ENCODE results near the gene DDX10. TPM values are rescaled to one million over a fixed set of nuclear protein-coding genes. Genes with fewer than 3 reads are reported as not detected.

The DDX10 gene
- total and polyA plus RNA-seq, 7 donors: 12.0 to 41.0 (median 18.2) TPM

DNA sequence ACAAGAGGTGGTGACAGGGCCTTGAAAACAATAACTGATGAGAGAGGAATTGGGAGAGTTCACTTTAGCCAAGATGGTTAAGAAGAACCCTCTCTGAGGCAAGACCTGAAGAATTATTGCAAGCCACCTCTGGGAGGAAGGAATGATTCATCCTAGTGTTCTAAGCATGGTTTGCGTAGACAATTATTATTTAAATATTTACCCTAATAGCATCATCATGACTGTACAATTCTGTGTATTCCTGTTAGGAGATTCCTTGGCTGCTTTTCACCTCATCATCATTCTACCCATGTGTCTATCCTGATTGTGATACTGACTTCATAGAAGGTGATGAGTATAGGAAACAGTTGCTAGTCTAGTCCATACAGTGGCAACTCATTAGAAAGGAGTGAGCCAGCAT, 264.4 kb downstream of the DDX10 start:
- no peak for DNase-seq
- Histone ChIP-seq H3K4me1 (no peaks in the 10 kb centered on the region), H3K27ac (no peak overlapping the region), H3K4me3 (no peak overlapping the region), H3K9me3 (no peaks in the 10 kb centered on the region), H3K27me3 (no peaks in the 10 kb centered on the region), H3K36me3 (no peaks in the 10 kb centered on the region)
- intact Hi-C loops (cut with DNase I): no loop called here
- TF ChIP-seq POLR2A (IDR thresholded peaks at IDR 0.05) (no peak), EP300 (IDR thresholded peaks at IDR 0.05) (no peak), POLR2AphosphoS5 (IDR thresholded peaks at IDR 0.05) (no peak)
- TF ChIP-seq, protein P1, sequence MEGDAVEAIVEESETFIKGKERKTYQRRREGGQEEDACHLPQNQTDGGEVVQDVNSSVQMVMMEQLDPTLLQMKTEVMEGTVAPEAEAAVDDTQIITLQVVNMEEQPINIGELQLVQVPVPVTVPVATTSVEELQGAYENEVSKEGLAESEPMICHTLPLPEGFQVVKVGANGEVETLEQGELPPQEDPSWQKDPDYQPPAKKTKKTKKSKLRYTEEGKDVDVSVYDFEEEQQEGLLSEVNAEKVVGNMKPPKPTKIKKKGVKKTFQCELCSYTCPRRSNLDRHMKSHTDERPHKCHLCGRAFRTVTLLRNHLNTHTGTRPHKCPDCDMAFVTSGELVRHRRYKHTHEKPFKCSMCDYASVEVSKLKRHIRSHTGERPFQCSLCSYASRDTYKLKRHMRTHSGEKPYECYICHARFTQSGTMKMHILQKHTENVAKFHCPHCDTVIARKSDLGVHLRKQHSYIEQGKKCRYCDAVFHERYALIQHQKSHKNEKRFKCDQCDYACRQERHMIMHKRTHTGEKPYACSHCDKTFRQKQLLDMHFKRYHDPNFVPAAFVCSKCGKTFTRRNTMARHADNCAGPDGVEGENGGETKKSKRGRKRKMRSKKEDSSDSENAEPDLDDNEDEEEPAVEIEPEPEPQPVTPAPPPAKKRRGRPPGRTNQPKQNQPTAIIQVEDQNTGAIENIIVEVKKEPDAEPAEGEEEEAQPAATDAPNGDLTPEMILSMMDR (IDR thresholded peaks at IDR 0.05): no peak
- 88 to 100% methylated on average over 1 of the region's 1 CpG for WGBS, 2 donors

DNA sequence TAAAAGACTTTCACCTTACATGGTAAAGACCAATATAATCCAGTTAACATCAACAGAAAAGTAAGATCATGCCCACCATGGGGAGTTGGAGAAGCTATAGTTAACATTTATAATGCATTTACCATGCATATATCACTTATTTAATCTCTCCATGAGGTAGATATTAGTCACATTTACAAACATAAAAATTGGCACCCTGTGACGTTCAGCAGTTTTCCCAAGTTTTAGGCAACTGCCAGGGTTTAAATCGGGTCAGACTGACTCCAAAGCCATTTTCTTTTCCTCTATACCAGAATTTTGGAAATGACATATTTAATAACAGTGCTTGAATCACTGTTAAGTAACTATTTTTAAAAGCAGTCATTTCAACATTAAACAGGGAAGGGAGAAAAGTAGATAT, 266.3 kb downstream of the DDX10 start:
- H3K36me3 ChIP-seq: no peaks in the 10 kb centered on the region
- intact Hi-C loops (cut with DNase I): no loop called here
- no peak overlapping the region for H3K27ac ChIP-seq
- no peaks in the 10 kb centered on the region for H3K9me3 ChIP-seq
- DNase-seq: no peak
- 88 to 94% methylated on average over 2 of the region's 2 CpGs for WGBS, 2 donors
- H3K4me1 ChIP-seq: no peaks in the 10 kb centered on the region
- no peak overlapping the region for H3K4me3 ChIP-seq
- TF ChIP-seq EP300 (IDR thresholded peaks at IDR 0.05) (no peak), POLR2AphosphoS5 (IDR thresholded peaks at IDR 0.05) (no peak), POLR2A (IDR thresholded peaks at IDR 0.05) (no peak)
- TF ChIP-seq, protein P1 (IDR thresholded peaks at IDR 0.05): no peak
- no peaks in the 10 kb centered on the region for H3K27me3 ChIP-seq

DNA sequence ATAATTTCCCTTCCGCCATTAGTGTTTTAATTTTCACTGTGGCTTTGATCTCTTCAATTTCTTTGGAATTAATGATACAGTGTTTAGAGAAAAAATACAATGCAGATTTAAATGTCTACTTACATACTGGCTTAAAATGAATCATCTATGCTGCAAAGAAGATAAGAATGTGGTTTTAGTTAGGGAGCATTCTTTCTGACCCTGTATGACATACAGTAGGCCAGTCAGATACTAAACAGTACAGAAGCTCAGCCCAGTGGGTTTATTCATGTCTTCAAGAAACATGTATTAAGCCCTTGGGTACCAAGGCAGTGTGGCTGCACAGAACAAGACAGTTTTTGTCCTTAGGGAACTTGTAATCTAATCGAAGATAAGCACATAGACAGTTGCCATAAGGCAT, 268.8 kb downstream of the DDX10 start:
- 94 to 95% methylated on average over 2 of the region's 2 CpGs for WGBS, 2 donors
- Histone ChIP-seq H3K4me1 (no peaks in the 10 kb centered on the region), H3K27ac (no peak overlapping the region), H3K9me3 (no peaks in the 10 kb centered on the region), H3K27me3 (no peaks in the 10 kb centered on the region), H3K4me3 (no peak overlapping the region), H3K36me3 (no peaks in the 10 kb centered on the region)
- intact Hi-C loops (cut with DNase I): no loop called here
- DNase-seq: no peak
- TF ChIP-seq, protein P1 (IDR thresholded peaks at IDR 0.05): no peak
- TF ChIP-seq EP300 (IDR thresholded peaks at IDR 0.05) (no peak), POLR2A (IDR thresholded peaks at IDR 0.05) (no peak), POLR2AphosphoS5 (IDR thresholded peaks at IDR 0.05) (no peak)

DNA sequence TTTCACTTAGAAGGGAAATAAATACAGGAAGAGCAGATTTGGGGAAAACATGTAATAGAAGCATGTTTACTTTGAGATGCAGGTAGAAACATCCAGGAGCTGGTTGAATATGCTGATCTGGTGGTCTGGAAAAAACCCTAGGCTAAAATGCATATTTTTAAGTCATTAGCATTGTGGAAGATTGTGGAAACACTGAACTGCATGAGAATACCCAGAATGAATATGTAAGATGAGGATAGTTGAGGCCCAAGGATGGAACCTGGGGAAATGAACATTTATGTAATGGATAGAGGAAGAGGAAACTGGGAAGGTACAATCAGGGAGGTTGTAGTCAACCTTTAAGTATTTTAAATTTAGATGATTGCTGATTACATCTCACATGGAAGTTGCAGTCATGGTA, 269.4 kb downstream of the DDX10 start:
- no peaks in the 10 kb centered on the region for H3K9me3 ChIP-seq
- H3K27ac ChIP-seq: no peak overlapping the region
- no peak overlapping the region for H3K4me3 ChIP-seq
- H3K27me3 ChIP-seq: no peaks in the 10 kb centered on the region
- no peak for DNase-seq
- TF ChIP-seq POLR2A (IDR thresholded peaks at IDR 0.05) (no peak), POLR2AphosphoS5 (IDR thresholded peaks at IDR 0.05) (no peak), EP300 (IDR thresholded peaks at IDR 0.05) (no peak)
- TF ChIP-seq, protein P1 (IDR thresholded peaks at IDR 0.05): no peak
- no peaks in the 10 kb centered on the region for H3K36me3 ChIP-seq
- no peaks in the 10 kb centered on the region for H3K4me1 ChIP-seq
- intact Hi-C loops (cut with DNase I): no loop called here

DNA sequence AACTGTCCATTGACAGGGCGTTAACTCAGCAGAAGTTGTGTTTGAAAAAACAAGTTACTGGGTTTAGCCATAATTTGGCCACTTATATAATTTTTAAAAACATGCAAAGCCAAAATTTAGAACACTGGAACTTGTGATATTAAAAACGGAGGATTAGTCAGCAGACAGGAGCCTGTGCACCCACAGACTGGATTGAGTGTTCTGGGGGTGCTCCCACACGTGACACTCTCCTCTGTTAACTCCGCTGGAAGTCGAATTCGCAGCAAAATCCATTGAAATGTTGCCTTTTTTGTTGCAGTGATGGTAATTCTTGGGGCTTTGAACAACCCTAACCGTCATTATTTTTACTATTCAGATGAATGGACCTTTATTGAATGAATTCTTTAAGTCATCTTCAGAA, 269.8 kb downstream of the DDX10 start:
- Histone ChIP-seq H3K27ac (no peak overlapping the region), H3K4me1 (no peaks in the 10 kb centered on the region), H3K4me3 (no peak overlapping the region), H3K36me3 (peaks cover 0 to 1% (median 0%) of the 10 kb centered on the region in 4 donors), H3K9me3 (no peaks in the 10 kb centered on the region), H3K27me3 (no peaks in the 10 kb centered on the region)
- no peak for TF ChIP-seq POLR2AphosphoS5 (IDR thresholded peaks at IDR 0.05)
- no peak for TF ChIP-seq POLR2A (IDR thresholded peaks at IDR 0.05)
- TF ChIP-seq EP300 (IDR thresholded peaks at IDR 0.05): no peak
- TF ChIP-seq, protein P1 (IDR thresholded peaks at IDR 0.05): no peak
- no peak for DNase-seq
- intact Hi-C loops (cut with DNase I): no loop called here
- WGBS, 2 donors: 95 to 97% methylated on average over 7 of the region's 7 CpGs
